Measurements from ENCODE around the gene JAGN1. TPM values are rescaled to one million over a fixed set of nuclear protein-coding genes. Genes with fewer than 3 reads are reported as not detected.

Gene JAGN1
- total RNA-seq, 1 donor from 2014 or later = 32.7 TPM

GRCh38 chr3:9933561-9934234 lies 43.3 kb downstream of the JAGN1 start, which contains the start of gene CRELD1:
Gene CRELD1, plus strand, starts transcription at chr3:9933834. Its CDS starts 605 bp downstream, at chr3:9934439.
- H3K36me3 Mint-ChIP-seq = peaks cover 4% of the 10 kb centered on the region
- no peaks in the 10 kb centered on the region for H3K9me3 Mint-ChIP-seq
- DNase-seq (ENCODE audit: low spot score) = peak; percentile 96
- Histone ChIP-seq H3K27ac (peak within 1 kb of the TSS; percentile 80), H3K27me3 (peaks cover 11% of the 10 kb centered on the region), H3K36me3 (no peaks in the 10 kb centered on the region), H3K9ac (peak within 1 kb of the TSS; percentile 88), H4K20me1 (ENCODE audit: low read depth) (no peaks in the 10 kb centered on the region), H3K4me2 (peak within 1 kb of the TSS; percentile 83), H3K9me3 (ENCODE audit: low read depth) (no peaks in the 10 kb centered on the region), H3F3A (ENCODE audit: low read depth) (peaks cover 14% of the 10 kb centered on the region), H3K4me3 (peak within 1 kb of the TSS; percentile 60), H3K79me2 (ENCODE audit: low read depth) (peaks cover 6% of the 10 kb centered on the region), H3K4me1 (peaks cover 8% of the 10 kb centered on the region), H2AFZ (replicated peaks) (peak within 1 kb of the TSS; percentile 77)
- TF ChIP-seq EZH2phosphoT487 (IDR thresholded peaks at IDR 0.05) = no peak
- no peak for TF ChIP-seq CTCF (IDR thresholded peaks at IDR 0.05)
- TF ChIP-seq EZH2 (IDR thresholded peaks at IDR 0.05) = no peak
- H3K4me1 Mint-ChIP-seq = peaks cover 25% of the 10 kb centered on the region
- H3K27ac Mint-ChIP-seq = peak within 1 kb of the TSS; percentile 94
- H3K27me3 Mint-ChIP-seq (ENCODE audit: insufficient read depth, low read depth) = no peaks in the 10 kb centered on the region
- peak within 1 kb of the TSS; percentile 99 for H3K4me3 Mint-ChIP-seq

- H3K9me3 Mint-ChIP-seq = no peaks in the 10 kb centered on the region
- Histone ChIP-seq H3K9ac (peak overlapping the region; percentile 88), H4K20me1 (ENCODE audit: low read depth) (no peaks in the 10 kb centered on the region), H3K9me3 (ENCODE audit: low read depth) (no peaks in the 10 kb centered on the region), H2AFZ (replicated peaks) (peak overlapping the region; percentile 59), H3K27ac (no peak overlapping the region), H3K4me3 (peak overlapping the region; percentile 60), H3F3A (ENCODE audit: low read depth) (peaks cover 14% of the 10 kb centered on the region), H3K27me3 (peaks cover 11% of the 10 kb centered on the region), H3K79me2 (ENCODE audit: low read depth) (peaks cover 6% of the 10 kb centered on the region), H3K36me3 (no peaks in the 10 kb centered on the region), H3K4me2 (peak overlapping the region; percentile 83), H3K4me1 (peaks cover 8% of the 10 kb centered on the region)
- peak overlapping the region; percentile 99 for H3K4me3 Mint-ChIP-seq
- DNase-seq (ENCODE audit: low spot score) = peak; percentile 50
- H3K36me3 Mint-ChIP-seq = peaks cover 4% of the 10 kb centered on the region
- TF ChIP-seq CTCF (IDR thresholded peaks at IDR 0.05) = peak; percentile 30
- TF ChIP-seq EZH2phosphoT487 (IDR thresholded peaks at IDR 0.05) = no peak
- peak overlapping the region; percentile 94 for H3K27ac Mint-ChIP-seq
- H3K4me1 Mint-ChIP-seq = peaks cover 26% of the 10 kb centered on the region
- H3K27me3 Mint-ChIP-seq (ENCODE audit: insufficient read depth, low read depth) = no peaks in the 10 kb centered on the region
These were observed 43.8 kb downstream of the JAGN1 start for GRCh38 chr3:9934235-9934621.

DNA sequence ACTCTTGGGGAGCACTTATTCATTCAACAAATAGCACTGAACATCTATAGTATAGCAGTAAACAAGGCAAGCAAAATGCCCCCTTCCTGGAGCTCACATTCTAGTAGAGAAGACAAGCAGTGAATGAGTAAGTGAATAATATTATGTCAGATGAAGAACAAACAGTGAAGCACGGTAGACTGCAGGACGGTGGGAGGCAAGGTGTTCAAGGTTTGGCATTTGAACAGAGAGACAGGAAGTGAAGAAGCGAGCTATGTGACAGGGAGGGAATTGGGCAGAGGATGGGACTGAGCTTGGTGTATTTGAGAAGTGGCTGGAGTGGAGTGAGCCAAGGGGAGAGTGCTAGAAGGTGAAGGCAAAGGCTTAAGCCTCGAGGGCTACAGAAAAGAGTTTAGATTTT lies 44.6 kb downstream of the JAGN1 start:
- H3K4me3 Mint-ChIP-seq = peak overlapping the region; percentile 99
- H3K4me3 ChIP-seq = no peak overlapping the region
- H3K27ac ChIP-seq = no peak overlapping the region
- H3K4me2 ChIP-seq = peak overlapping the region; percentile 83
- H4K20me1 ChIP-seq (ENCODE audit: low read depth) = no peaks in the 10 kb centered on the region
- no peak overlapping the region for H3K27ac Mint-ChIP-seq
- no peaks in the 10 kb centered on the region for H3K9me3 Mint-ChIP-seq
- H3K9ac ChIP-seq = no peak overlapping the region
- H3F3A ChIP-seq (ENCODE audit: low read depth) = peaks cover 14% of the 10 kb centered on the region
- no peaks in the 10 kb centered on the region for H3K36me3 ChIP-seq
- no peak overlapping the region for H2AFZ ChIP-seq (replicated peaks)
- H3K36me3 Mint-ChIP-seq = peaks cover 4% of the 10 kb centered on the region
- H3K4me1 Mint-ChIP-seq = peaks cover 28% of the 10 kb centered on the region
- H3K9me3 ChIP-seq (ENCODE audit: low read depth) = no peaks in the 10 kb centered on the region
- H3K4me1 ChIP-seq = peaks cover 8% of the 10 kb centered on the region
- H3K79me2 ChIP-seq (ENCODE audit: low read depth) = peaks cover 6% of the 10 kb centered on the region
- peaks cover 11% of the 10 kb centered on the region for H3K27me3 ChIP-seq
- no peak for DNase-seq (ENCODE audit: low spot score)
- TF ChIP-seq EZH2 (IDR thresholded peaks at IDR 0.05) = no peak
- H3K27me3 Mint-ChIP-seq (ENCODE audit: insufficient read depth, low read depth) = no peaks in the 10 kb centered on the region

DNA sequence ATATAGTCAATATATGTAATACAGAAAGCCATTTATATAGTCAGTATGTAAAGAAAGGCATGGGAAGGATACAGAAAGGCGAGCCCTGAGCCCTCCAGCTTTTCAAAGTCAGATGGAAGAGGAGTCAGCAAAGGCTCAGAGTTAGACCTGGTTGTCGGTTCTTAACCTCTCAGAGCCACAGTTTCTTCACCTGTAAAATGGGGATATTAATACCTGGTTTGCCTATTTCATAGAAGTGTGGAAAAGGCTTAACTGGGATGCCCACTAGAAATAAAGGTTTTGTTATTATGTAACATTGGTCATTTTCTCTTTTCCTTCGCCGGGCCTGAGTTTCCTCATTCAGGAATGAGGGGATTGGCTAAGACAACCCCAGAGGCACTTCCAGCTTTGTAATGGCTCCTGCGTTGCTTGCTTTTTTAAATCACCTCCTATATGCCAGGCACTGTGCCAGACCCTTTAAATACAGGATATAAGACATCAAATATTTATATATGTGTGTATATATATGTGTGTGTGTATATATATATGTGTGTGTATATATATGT lies 45.6 kb downstream of the JAGN1 start:
- peaks cover 14% of the 10 kb centered on the region for H3F3A ChIP-seq (ENCODE audit: low read depth)
- no peak overlapping the region for H3K9ac ChIP-seq
- H3K4me1 Mint-ChIP-seq = peaks cover 28% of the 10 kb centered on the region
- TF ChIP-seq EZH2phosphoT487 (IDR thresholded peaks at IDR 0.05) = no peak
- TF ChIP-seq EZH2 (IDR thresholded peaks at IDR 0.05) = no peak
- no peak for TF ChIP-seq CTCF (IDR thresholded peaks at IDR 0.05)
- peaks cover 8% of the 10 kb centered on the region for H3K4me1 ChIP-seq
- H3K4me3 Mint-ChIP-seq = no peak overlapping the region
- H3K79me2 ChIP-seq (ENCODE audit: low read depth) = peaks cover 6% of the 10 kb centered on the region
- no peak overlapping the region for H3K27ac Mint-ChIP-seq
- peaks cover 4% of the 10 kb centered on the region for H3K36me3 Mint-ChIP-seq
- H3K36me3 ChIP-seq = no peaks in the 10 kb centered on the region
- no peaks in the 10 kb centered on the region for H4K20me1 ChIP-seq (ENCODE audit: low read depth)
- H3K9me3 ChIP-seq (ENCODE audit: low read depth) = no peaks in the 10 kb centered on the region
- no peak overlapping the region for H3K4me3 ChIP-seq
- H3K27me3 Mint-ChIP-seq (ENCODE audit: insufficient read depth, low read depth) = no peaks in the 10 kb centered on the region
- H3K27ac ChIP-seq = no peak overlapping the region
- no peaks in the 10 kb centered on the region for H3K9me3 Mint-ChIP-seq
- H3K4me2 ChIP-seq = no peak overlapping the region
- no peak for DNase-seq (ENCODE audit: low spot score)
- no peak overlapping the region for H2AFZ ChIP-seq (replicated peaks)
- H3K27me3 ChIP-seq = peaks cover 11% of the 10 kb centered on the region
